ENCODE results near the gene OR9Q1. TPM values are rescaled to one million over a fixed set of nuclear protein-coding genes. Genes with fewer than 3 reads are reported as not detected.

The OR9Q1 gene
- total and polyA plus RNA-seq, 2 of the 13 experiments (the other 11 are each of a cell fraction or from before 2014, with no cell fraction given), result not detected

GRCh38 chr11:57978686-57979531 is 44.8 kb upstream of the OR9Q1 start (continued):
- peak; percentile 84; the same call in 1 of the 2 replicates for TF ChIP-seq AHDC1 (CRISPR knock-in tag; IDR thresholded peaks at IDR 0.05; ENCODE audit: borderline replicate concordance)
- TF ChIP-seq MAZ (IDR thresholded peaks at IDR 0.05; ENCODE audit: borderline replicate concordance, low read depth, low read length), result no peak
- TF ChIP-seq MAZ (CRISPR knock-in tag; IDR thresholded peaks at IDR 0.05; ENCODE audit: low read depth), result no peak
- no peak for TF ChIP-seq ZHX1 (CRISPR knock-in tag; IDR thresholded peaks at IDR 0.05; ENCODE audit: low read depth)
- peak; percentile 86 for TF ChIP-seq NCOA2 (CRISPR knock-in tag; IDR thresholded peaks at IDR 0.05)
- peak; percentile 82; the same call in 1 of the 2 replicates for TF ChIP-seq FOXJ3 (CRISPR knock-in tag; IDR thresholded peaks at IDR 0.05; ENCODE audit: borderline replicate concordance)
- TF ChIP-seq, protein P1, sequence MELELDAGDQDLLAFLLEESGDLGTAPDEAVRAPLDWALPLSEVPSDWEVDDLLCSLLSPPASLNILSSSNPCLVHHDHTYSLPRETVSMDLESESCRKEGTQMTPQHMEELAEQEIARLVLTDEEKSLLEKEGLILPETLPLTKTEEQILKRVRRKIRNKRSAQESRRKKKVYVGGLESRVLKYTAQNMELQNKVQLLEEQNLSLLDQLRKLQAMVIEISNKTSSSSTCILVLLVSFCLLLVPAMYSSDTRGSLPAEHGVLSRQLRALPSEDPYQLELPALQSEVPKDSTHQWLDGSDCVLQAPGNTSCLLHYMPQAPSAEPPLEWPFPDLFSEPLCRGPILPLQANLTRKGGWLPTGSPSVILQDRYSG (CRISPR knock-in tag; IDR thresholded peaks at IDR 0.05), result no peak
- no peak for TF ChIP-seq ZBTB2 (CRISPR knock-in tag; IDR thresholded peaks at IDR 0.05; ENCODE audit: low read depth)
- no peak for TF ChIP-seq ZNF816 (CRISPR knock-in tag; IDR thresholded peaks at IDR 0.05; ENCODE audit: borderline replicate concordance)
- TF ChIP-seq SAP130 (CRISPR knock-in tag; IDR thresholded peaks at IDR 0.05; ENCODE audit: low read depth), result peak; percentile 44
- peak; percentile 56; the same call in 1 of the 2 replicates for TF ChIP-seq POLR2AphosphoS5 (IDR thresholded peaks at IDR 0.05; ENCODE audit: low read depth, low read length)
- TF ChIP-seq, protein P2, sequence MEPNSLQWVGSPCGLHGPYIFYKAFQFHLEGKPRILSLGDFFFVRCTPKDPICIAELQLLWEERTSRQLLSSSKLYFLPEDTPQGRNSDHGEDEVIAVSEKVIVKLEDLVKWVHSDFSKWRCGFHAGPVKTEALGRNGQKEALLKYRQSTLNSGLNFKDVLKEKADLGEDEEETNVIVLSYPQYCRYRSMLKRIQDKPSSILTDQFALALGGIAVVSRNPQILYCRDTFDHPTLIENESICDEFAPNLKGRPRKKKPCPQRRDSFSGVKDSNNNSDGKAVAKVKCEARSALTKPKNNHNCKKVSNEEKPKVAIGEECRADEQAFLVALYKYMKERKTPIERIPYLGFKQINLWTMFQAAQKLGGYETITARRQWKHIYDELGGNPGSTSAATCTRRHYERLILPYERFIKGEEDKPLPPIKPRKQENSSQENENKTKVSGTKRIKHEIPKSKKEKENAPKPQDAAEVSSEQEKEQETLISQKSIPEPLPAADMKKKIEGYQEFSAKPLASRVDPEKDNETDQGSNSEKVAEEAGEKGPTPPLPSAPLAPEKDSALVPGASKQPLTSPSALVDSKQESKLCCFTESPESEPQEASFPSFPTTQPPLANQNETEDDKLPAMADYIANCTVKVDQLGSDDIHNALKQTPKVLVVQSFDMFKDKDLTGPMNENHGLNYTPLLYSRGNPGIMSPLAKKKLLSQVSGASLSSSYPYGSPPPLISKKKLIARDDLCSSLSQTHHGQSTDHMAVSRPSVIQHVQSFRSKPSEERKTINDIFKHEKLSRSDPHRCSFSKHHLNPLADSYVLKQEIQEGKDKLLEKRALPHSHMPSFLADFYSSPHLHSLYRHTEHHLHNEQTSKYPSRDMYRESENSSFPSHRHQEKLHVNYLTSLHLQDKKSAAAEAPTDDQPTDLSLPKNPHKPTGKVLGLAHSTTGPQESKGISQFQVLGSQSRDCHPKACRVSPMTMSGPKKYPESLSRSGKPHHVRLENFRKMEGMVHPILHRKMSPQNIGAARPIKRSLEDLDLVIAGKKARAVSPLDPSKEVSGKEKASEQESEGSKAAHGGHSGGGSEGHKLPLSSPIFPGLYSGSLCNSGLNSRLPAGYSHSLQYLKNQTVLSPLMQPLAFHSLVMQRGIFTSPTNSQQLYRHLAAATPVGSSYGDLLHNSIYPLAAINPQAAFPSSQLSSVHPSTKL (CRISPR knock-in tag; IDR thresholded peaks at IDR 0.05), result peak; percentile 89
